ENCODE results near the gene SUMF1.

SUMF1 gene

DNA sequence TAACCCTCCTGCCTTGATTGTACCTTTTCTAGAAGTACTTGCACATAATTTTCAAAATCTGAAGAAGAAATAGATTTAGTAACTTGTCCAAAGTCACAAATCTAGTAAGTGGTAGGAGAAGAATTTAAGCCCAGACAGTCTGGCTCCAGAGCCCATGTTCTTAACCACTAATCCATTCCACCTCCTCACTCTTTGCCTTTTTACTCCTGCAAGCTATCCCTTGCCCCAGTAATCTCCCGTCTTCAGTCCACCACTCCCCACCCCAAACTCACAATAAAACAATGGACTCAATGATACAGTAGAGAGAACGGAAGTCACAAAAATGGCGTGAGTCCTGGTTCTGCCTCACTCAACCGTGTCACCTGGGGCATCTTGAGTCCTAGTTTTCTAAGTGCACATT is 115.2 kb downstream of the SUMF1 start:
- Histone ChIP-seq H3K9ac (ENCODE audit: low read depth, low read length) (no peak overlapping the region), H3K4me1 (ENCODE audit: control insufficient read depth, insufficient read depth, low read length) (no peaks in the 10 kb centered on the region), H3K9me3 (ENCODE audit: control insufficient read depth, insufficient read depth, low read length) (no peaks in the 10 kb centered on the region), H3K27me3 (ENCODE audit: control insufficient read depth, insufficient read depth, low read length) (no peaks in the 10 kb centered on the region), H3K4me3 (ENCODE audit: low read depth, low read length) (no peak overlapping the region), H3K36me3 (ENCODE audit: control insufficient read depth, insufficient read depth, low read length) (no peaks in the 10 kb centered on the region), H3K27ac (ENCODE audit: low read depth, low read length) (no peak overlapping the region)

DNA sequence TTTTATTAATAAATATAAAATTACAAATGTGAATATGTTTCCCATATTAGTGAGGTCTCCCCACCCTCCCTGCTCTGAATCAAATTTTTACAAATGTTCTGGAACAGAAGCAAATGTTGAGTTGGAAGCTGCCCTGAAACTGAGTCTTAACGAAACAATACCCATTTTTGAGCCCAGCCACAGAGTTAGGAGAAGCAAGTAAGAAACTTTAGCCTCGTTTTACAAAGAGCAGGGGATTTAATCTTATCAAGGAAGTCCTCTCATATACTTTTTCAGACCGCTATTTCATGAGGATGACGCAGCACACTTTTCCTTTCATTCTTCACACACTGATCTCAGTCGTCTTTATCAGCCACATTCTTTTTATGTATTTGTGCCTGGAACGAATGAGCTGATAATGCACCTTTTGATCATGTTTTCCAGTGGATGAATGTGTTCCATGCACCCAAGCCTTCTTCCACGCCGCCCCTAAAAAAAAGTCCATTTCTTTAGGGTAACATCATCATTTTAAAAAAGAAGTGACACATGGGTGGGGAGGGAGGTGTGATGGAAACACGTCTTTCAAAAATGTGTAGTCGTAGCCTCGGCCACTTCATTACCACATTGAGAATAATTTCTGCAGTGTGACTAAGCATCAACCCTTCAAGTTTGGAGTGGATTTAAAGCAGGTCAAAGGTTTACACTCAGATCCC is 115.8 kb downstream of the SUMF1 start:
- no peaks in the 10 kb centered on the region for H3K27me3 ChIP-seq (ENCODE audit: control insufficient read depth, insufficient read depth, low read length)
- H3K36me3 ChIP-seq (ENCODE audit: control insufficient read depth, insufficient read depth, low read length) = no peaks in the 10 kb centered on the region
- H3K27ac ChIP-seq (ENCODE audit: low read depth, low read length) = no peak overlapping the region
- no peak overlapping the region for H3K9ac ChIP-seq (ENCODE audit: low read depth, low read length)
- H3K9me3 ChIP-seq (ENCODE audit: control insufficient read depth, insufficient read depth, low read length) = no peaks in the 10 kb centered on the region
- H3K4me1 ChIP-seq (ENCODE audit: control insufficient read depth, insufficient read depth, low read length) = no peaks in the 10 kb centered on the region
- H3K4me3 ChIP-seq (ENCODE audit: low read depth, low read length) = no peak overlapping the region

DNA sequence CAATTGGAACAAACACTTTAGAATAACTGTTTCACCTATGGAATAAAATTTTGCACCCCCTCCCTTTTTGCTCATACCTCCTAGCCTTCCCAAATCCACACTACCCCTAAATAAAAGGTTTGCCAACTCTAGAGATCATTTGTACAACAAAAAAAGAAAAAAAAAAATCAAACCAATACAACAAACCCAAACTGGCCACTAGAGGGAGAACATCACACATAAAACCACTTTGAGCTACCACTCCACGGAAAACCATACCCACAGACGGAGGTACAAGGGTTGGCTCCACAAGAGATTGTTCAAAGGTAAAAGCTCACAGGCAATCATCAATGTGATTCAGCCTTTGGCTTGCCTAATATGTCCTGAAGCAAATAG is 116.3 kb downstream of the SUMF1 start:
- no peaks in the 10 kb centered on the region for H3K27me3 ChIP-seq (ENCODE audit: control insufficient read depth, insufficient read depth, low read length)
- no peak overlapping the region for H3K4me3 ChIP-seq (ENCODE audit: low read depth, low read length)
- H3K4me1 ChIP-seq (ENCODE audit: control insufficient read depth, insufficient read depth, low read length) = no peaks in the 10 kb centered on the region
- no peaks in the 10 kb centered on the region for H3K9me3 ChIP-seq (ENCODE audit: control insufficient read depth, insufficient read depth, low read length)
- no peak overlapping the region for H3K9ac ChIP-seq (ENCODE audit: low read depth, low read length)
- H3K27ac ChIP-seq (ENCODE audit: low read depth, low read length) = no peak overlapping the region
- no peaks in the 10 kb centered on the region for H3K36me3 ChIP-seq (ENCODE audit: control insufficient read depth, insufficient read depth, low read length)

DNA sequence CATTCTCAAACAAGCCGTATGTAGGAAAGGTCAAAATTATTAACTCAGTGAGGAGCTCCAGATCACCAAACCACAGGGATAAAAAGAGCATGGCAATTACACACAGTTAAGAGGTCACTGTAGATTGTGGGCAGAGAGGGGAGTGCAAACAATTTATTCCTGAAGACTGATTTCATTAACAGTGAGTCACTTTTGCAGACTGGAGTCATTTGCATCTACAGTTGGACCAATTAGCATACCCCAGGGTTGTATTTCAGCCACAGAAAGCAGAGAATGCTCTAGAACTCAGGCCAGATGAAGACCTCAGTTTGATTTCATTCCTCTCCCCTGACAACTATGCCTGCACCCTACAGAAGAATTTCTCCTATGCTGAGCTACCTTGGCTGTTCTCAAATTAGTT is 123.8 kb downstream of the SUMF1 start:
- no peak overlapping the region for H3K9ac ChIP-seq (ENCODE audit: low read depth, low read length)
- H3K9me3 ChIP-seq (ENCODE audit: control insufficient read depth, insufficient read depth, low read length) = no peaks in the 10 kb centered on the region
- H3K4me1 ChIP-seq (ENCODE audit: control insufficient read depth, insufficient read depth, low read length) = no peaks in the 10 kb centered on the region
- no peak overlapping the region for H3K4me3 ChIP-seq (ENCODE audit: low read depth, low read length)
- H3K36me3 ChIP-seq (ENCODE audit: control insufficient read depth, insufficient read depth, low read length) = no peaks in the 10 kb centered on the region
- no peaks in the 10 kb centered on the region for H3K27me3 ChIP-seq (ENCODE audit: control insufficient read depth, insufficient read depth, low read length)
- H3K27ac ChIP-seq (ENCODE audit: low read depth, low read length) = no peak overlapping the region

DNA sequence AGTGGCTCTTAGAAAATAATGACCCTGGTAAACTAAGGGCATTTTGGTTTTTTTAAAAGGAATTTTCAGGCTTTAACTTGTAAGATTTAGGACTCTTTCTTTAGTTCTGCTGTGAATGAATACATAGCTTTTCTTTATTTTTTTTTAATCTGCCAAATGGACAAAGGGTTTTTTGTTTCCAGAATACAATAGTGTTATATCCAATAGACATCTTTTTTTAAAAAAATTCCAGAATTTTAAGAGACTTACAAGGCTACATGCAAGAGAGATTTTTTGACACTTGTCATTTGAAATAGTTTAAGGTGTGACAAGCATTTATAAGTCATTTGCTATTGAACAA is 125.8 kb downstream of the SUMF1 start:
- Histone ChIP-seq H3K4me1 (ENCODE audit: control insufficient read depth, insufficient read depth, low read length) (peaks cover 6% of the 10 kb centered on the region), H3K27me3 (ENCODE audit: control insufficient read depth, insufficient read depth, low read length) (no peaks in the 10 kb centered on the region), H3K9me3 (ENCODE audit: control insufficient read depth, insufficient read depth, low read length) (no peaks in the 10 kb centered on the region), H3K27ac (ENCODE audit: low read depth, low read length) (no peak overlapping the region), H3K36me3 (ENCODE audit: control insufficient read depth, insufficient read depth, low read length) (no peaks in the 10 kb centered on the region), H3K4me3 (ENCODE audit: low read depth, low read length) (no peak overlapping the region), H3K9ac (ENCODE audit: low read depth, low read length) (no peak overlapping the region)

DNA sequence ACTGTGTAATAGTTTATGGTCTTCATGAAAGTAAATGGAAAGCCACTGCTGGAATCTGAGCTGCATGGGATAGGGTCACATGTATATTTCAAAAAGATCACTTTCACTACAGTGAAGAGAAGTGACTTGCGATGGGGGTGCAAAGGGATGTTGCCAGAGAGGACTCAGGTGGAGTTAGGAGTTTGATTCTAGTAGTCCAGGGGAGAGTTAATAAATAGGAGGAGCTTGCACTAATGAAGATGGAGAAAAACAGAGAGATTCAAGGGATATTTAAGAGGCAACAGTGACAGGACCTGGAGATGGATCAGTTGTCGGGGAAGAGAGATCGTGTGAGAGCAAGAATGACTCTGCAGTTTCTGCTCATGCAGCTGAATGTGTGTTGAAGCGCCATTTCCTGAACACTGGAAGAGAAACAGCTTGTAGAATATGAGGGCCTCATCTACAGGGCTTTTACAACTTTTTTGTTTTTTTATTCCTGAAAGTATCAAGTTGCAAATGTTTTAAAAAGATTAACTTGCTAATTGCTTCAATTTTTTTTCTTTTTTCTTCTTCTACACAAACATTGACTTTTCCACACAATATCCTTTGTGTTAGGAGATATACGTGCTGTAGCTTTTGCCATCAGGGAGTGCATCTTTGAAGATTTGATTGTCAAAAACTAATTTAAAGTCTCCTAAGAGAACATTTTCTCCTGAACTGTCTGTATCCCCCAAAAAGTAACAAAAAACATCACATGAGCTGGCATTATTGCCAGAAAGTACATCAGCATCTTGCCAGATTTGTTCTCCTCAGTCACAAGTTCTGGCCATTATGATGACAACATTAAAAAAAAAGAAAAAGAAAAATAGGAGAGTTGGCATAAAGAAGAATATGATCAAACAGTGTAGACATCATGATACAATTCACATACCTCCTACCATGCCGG is 126.4 kb downstream of the SUMF1 start:
- Histone ChIP-seq H3K36me3 (ENCODE audit: control insufficient read depth, insufficient read depth, low read length) (no peaks in the 10 kb centered on the region), H3K9me3 (ENCODE audit: control insufficient read depth, insufficient read depth, low read length) (no peaks in the 10 kb centered on the region), H3K9ac (ENCODE audit: low read depth, low read length) (no peak overlapping the region), H3K4me3 (ENCODE audit: low read depth, low read length) (no peak overlapping the region), H3K4me1 (ENCODE audit: control insufficient read depth, insufficient read depth, low read length) (peaks cover 11% of the 10 kb centered on the region), H3K27ac (ENCODE audit: low read depth, low read length) (no peak overlapping the region), H3K27me3 (ENCODE audit: control insufficient read depth, insufficient read depth, low read length) (no peaks in the 10 kb centered on the region)

DNA sequence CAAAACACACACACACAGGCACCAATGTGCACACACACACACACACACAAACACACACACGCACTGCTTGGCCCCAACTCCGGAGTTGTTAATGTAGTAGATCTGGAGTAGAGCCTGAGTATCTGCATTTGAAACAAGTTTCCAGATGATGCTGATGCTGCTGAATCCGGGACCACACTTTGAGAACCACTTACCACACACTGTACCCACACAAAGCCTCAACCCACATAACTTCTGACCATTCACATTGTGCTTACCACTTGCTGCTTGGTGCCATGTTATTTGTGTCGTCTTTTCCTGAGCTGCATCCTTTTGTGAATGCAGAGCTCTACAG is 127.0 kb downstream of the SUMF1 start:
- Histone ChIP-seq H3K9me3 (ENCODE audit: control insufficient read depth, insufficient read depth, low read length) (no peaks in the 10 kb centered on the region), H3K27ac (ENCODE audit: low read depth, low read length) (no peak overlapping the region), H3K27me3 (ENCODE audit: control insufficient read depth, insufficient read depth, low read length) (no peaks in the 10 kb centered on the region), H3K4me3 (ENCODE audit: low read depth, low read length) (no peak overlapping the region), H3K4me1 (ENCODE audit: control insufficient read depth, insufficient read depth, low read length) (peaks cover 12% of the 10 kb centered on the region), H3K9ac (ENCODE audit: low read depth, low read length) (no peak overlapping the region), H3K36me3 (ENCODE audit: control insufficient read depth, insufficient read depth, low read length) (no peaks in the 10 kb centered on the region)

DNA sequence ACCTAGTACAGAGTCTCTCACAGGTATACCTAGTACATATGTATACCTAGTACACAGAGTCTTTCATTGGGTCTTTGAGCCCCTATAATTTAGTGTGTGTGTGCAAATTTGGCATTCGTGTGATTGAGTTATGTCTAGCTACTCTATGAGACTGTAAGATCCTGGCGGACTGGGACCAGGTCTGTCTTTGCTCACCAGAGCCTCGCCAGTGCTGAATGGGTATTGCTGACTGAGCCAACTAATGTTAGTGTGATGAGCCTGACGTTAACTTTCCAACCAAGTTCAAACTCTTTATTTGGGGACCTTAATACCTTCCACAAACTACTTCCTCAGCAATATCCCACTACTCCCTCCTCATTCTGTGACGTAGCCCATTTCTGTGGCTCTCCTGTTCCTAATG is 128.3 kb downstream of the SUMF1 start:
- no peaks in the 10 kb centered on the region for H3K36me3 ChIP-seq (ENCODE audit: control insufficient read depth, insufficient read depth, low read length)
- no peaks in the 10 kb centered on the region for H3K27me3 ChIP-seq (ENCODE audit: control insufficient read depth, insufficient read depth, low read length)
- no peak overlapping the region for H3K9ac ChIP-seq (ENCODE audit: low read depth, low read length)
- H3K27ac ChIP-seq (ENCODE audit: low read depth, low read length) = no peak overlapping the region
- peaks cover 18% of the 10 kb centered on the region for H3K4me1 ChIP-seq (ENCODE audit: control insufficient read depth, insufficient read depth, low read length)
- H3K4me3 ChIP-seq (ENCODE audit: low read depth, low read length) = no peak overlapping the region
- H3K9me3 ChIP-seq (ENCODE audit: control insufficient read depth, insufficient read depth, low read length) = no peaks in the 10 kb centered on the region

DNA sequence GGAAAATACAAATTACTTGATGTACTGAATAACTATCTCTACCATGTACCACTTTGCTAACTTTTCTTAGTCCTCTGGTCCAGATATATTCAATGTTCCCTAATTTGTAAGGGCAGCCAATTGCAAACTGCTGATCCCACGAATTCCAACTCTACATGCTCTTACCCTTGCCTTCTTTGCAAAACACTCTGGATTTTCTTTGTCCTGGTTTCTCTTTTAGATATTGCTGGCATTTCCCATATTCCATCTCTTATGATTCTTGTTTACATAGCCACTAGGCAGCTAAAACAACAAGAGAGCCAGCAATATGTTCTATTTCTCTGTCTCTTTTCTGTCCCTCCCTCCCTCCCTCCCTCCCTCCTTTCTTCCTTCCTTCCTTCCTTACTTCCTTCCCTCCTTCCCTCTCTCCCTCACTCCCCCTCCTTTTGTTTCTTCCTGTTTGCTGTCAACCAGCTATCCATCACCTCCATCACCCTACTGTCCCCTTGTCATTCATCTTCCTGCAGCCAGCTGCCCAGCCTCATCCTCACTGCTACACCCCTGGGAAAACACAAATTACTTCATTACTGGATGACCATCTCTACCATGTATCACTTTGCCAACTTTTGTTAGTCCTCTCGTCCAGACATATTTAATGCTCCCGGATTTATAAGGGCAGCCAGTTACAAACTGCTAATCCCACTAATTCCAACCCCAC is 130.1 kb downstream of the SUMF1 start:
- H3K36me3 ChIP-seq (ENCODE audit: control insufficient read depth, insufficient read depth, low read length) = no peaks in the 10 kb centered on the region
- H3K4me3 ChIP-seq (ENCODE audit: low read depth, low read length) = no peak overlapping the region
- H3K9ac ChIP-seq (ENCODE audit: low read depth, low read length) = no peak overlapping the region
- H3K4me1 ChIP-seq (ENCODE audit: control insufficient read depth, insufficient read depth, low read length) = peaks cover 26% of the 10 kb centered on the region
- H3K9me3 ChIP-seq (ENCODE audit: control insufficient read depth, insufficient read depth, low read length) = no peaks in the 10 kb centered on the region
- no peak overlapping the region for H3K27ac ChIP-seq (ENCODE audit: low read depth, low read length)
- no peaks in the 10 kb centered on the region for H3K27me3 ChIP-seq (ENCODE audit: control insufficient read depth, insufficient read depth, low read length)

DNA sequence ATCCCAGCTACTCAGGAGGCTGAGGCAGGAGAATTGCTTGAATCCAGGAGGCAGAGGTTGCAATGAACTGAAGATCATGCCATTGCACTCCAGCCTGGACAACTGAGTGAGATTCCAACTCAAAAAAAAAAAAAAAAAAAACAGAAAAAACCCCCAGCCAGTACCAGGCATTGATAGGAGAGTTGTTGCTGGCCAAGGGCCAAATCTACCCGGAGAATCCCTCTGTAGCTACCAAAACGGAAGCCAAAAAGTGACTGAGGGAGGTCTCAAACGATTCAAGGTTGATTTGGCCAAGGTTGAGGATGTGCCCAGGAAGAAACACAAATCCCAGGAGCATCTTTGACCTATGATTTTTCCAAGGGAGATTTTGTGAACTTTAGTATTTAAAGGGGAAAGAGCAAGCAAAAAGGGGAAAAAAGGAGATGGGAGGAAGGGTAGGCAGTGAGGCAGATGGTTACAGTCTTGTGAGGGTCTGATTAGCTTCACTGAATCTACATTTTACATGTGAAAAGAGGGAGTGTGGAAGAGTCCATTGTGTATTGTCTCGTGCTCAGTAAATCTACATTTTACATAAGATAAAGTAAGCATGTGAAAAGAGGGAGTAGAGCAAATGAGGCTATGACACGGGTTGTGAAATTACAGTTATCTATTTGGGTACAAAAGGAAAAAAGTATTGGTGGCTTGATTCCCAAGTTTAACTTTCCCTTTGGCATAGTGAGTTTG is 131.1 kb downstream of the SUMF1 start:
- Histone ChIP-seq H3K9me3 (ENCODE audit: control insufficient read depth, insufficient read depth, low read length) (no peaks in the 10 kb centered on the region), H3K27ac (ENCODE audit: low read depth, low read length) (no peak overlapping the region), H3K4me1 (ENCODE audit: control insufficient read depth, insufficient read depth, low read length) (peaks cover 29% of the 10 kb centered on the region), H3K9ac (ENCODE audit: low read depth, low read length) (no peak overlapping the region), H3K27me3 (ENCODE audit: control insufficient read depth, insufficient read depth, low read length) (no peaks in the 10 kb centered on the region), H3K4me3 (ENCODE audit: low read depth, low read length) (no peak overlapping the region), H3K36me3 (ENCODE audit: control insufficient read depth, insufficient read depth, low read length) (no peaks in the 10 kb centered on the region)
